Suprapubic skin (tissue), 4 donors: ENCODE results near the gene ATG5.

Experiments
- EP300 ChIP-seq: sonication (generic); formaldehyde crosslinking; IDR thresholded peaks from one replicate; pipeline ENCODE4 v1.6.1; 2017; ENCODE audit warnings: antibody characterized with exemption
- POLR2A ChIP-seq, 2 donors: fragments of 450-650 bp; IDR thresholded peaks; one replicate each; pipeline ENCODE4 v1.6.1; 2017; ENCODE audit warnings: antibody characterized with exemption in 2 of 2, mild to moderate bottlenecking in 2 of 2, moderate library complexity in 2 of 2
- POLR2AphosphoS5 ChIP-seq, 3 donors: sonication (generic); formaldehyde crosslinking; IDR thresholded peaks; one replicate each; pipeline ENCODE4 v1.6.1; 2017; ENCODE audit warnings: antibody characterized with exemption in 3 of 3
- TF ChIP-seq, protein P1 (sequence below), 2 donors: fragments of 200-600 bp in 1 of 2; fragments of 450-650 bp in 1 of 2; sonication (generic) in 1 of 2; IDR thresholded peaks; one replicate each; pipeline ENCODE4 v1.5.1; 2016 to 2019; ENCODE audit warnings: antibody characterized with exemption in 2 of 2, mild to moderate bottlenecking in 1 of 2, moderate library complexity in 1 of 2

DNA sequence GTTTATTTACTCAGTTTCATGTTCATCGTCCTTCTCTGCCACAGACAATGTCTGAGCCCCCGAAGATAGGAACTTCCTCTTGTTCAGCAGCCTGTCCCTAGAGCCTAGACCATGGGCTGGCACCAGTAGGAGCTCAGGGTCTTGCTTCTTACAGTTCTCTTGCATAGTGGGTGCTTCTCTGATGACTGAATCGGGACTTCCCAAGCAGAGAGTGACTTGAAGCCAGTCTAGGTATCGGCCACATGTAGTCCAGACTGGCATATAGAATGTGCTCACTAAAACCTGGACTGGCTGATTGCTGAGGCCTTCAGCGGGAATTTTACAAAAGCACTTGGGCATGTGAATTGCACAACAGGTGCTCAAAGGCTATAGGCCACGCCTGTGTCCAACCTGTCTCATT, 187.4 kb downstream of the ATG5 start:
- TF ChIP-seq, protein P1, sequence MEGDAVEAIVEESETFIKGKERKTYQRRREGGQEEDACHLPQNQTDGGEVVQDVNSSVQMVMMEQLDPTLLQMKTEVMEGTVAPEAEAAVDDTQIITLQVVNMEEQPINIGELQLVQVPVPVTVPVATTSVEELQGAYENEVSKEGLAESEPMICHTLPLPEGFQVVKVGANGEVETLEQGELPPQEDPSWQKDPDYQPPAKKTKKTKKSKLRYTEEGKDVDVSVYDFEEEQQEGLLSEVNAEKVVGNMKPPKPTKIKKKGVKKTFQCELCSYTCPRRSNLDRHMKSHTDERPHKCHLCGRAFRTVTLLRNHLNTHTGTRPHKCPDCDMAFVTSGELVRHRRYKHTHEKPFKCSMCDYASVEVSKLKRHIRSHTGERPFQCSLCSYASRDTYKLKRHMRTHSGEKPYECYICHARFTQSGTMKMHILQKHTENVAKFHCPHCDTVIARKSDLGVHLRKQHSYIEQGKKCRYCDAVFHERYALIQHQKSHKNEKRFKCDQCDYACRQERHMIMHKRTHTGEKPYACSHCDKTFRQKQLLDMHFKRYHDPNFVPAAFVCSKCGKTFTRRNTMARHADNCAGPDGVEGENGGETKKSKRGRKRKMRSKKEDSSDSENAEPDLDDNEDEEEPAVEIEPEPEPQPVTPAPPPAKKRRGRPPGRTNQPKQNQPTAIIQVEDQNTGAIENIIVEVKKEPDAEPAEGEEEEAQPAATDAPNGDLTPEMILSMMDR (IDR thresholded peaks at IDR 0.05) = no peak
- TF ChIP-seq POLR2A (IDR thresholded peaks at IDR 0.05) = no peak
- no peak for TF ChIP-seq POLR2AphosphoS5 (IDR thresholded peaks at IDR 0.05)
- no peak for TF ChIP-seq EP300
